HepG2 (cell line): ENCODE results near the gene PTPRD. TPM values are rescaled to one million over a fixed set of nuclear protein-coding genes. Genes with fewer than 3 reads are reported as not detected.

Source experiments
- ATAC-seq: fragments of 200-7000 bp; cut with Tn5 transposase; 3 replicates; pipeline ENCODE4 v1.9.1; 2020; ENCODE audit warnings: mild to moderate bottlenecking, moderate library complexity
- BruUV-seq: library from RNA; stranded (reverse); fragments of 400-500 nt; replicated peaks from 2 replicates; lab custom pipeline; 2021; lab: Mats Ljungman, UMichigan
- CTCF ChIA-PET: fragments of 300-600 bp; formaldehyde crosslinking; extraction: SDS; loops from one replicate; lab custom pipeline; 2021; ENCODE audit warnings: low total read pairs, inconsistent platforms, low intra/inter-chr PET ratio; lab: Yijun Ruan, JAX
- POLR2A ChIA-PET: fragments of 350-600 bp; sonication (Branson Sonifier 250); formaldehyde crosslinking; loops from one replicate; lab custom pipeline; 2020; ENCODE audit warnings: antibody characterized with exemption, inconsistent platforms; lab: Yijun Ruan, JAX
- DNase-seq: peaks from one replicate; pipeline ENCODE4 v3.0.0-alpha.2; 2015; ENCODE audit warnings: low spot score
- FAIRE-seq: peaks from 3 replicates; lab custom pipeline; 2011; peaks lifted over from hg19 to GRCh38; lab: Jason Lieb, UNC
- H2AFZ ChIP-seq: one replicate; pipeline ENCODE4 v1.6.1; 2011; ENCODE audit warnings: low read length, inconsistent platforms
- H3K27ac ChIP-seq: fragments of 300-600 bp; 3 replicates; pipeline ENCODE4 v1.8.0; 2011; ENCODE audit warnings: mixed run types, mild to moderate bottlenecking, mixed read lengths, low read length, inconsistent platforms; ENCODE audit not compliant: insufficient read depth; ENCODE audit errors: extremely low read length
- H3K27me3 ChIP-seq, 2 experiments: fragments of 200-600 bp in 1 of 2; 2 replicates in 1 of 2; 3 replicates in 1 of 2; pipeline versions ENCODE4 v1.6.0 to v1.8.0; 2011; ENCODE audit warnings: low read length in 2 of 2, mild to moderate bottlenecking in 2 of 2, moderate library complexity in 2 of 2, inconsistent platforms in 1 of 2; ENCODE audit not compliant: insufficient read depth in 2 of 2, control insufficient read depth in 1 of 2
- H3K36me3 ChIP-seq, 2 experiments: fragments of 200-600 bp in 1 of 2; replicated peaks in 1 of 2; 2 replicates in 1 of 2; 3 replicates in 1 of 2; pipeline versions ENCODE4 v1.5.1 to v1.8.0; 2011; ENCODE audit warnings: low read length in 2 of 2, inconsistent platforms in 1 of 2; ENCODE audit not compliant: insufficient read depth in 2 of 2, control insufficient read depth in 1 of 2
- H3K4me1 ChIP-seq: 2 replicates; pipeline ENCODE4 v1.5.1; 2012; ENCODE audit warnings: low read length, inconsistent platforms; ENCODE audit not compliant: insufficient read depth
- H3K4me2 ChIP-seq: 2 replicates; pipeline ENCODE4 v1.6.0; 2011; ENCODE audit warnings: low read depth, low read length, inconsistent platforms
- H3K4me3 ChIP-seq, 3 experiments: fragments of 200-600 bp in 1 of 3; sonication (generic), shearing (Covaris generic) in 1 of 3; replicated peaks in 1 of 3; 2 replicates each; pipeline ENCODE4 v1.5.1; 2011 to 2016; ENCODE audit warnings: low read length in 3 of 3, inconsistent platforms in 2 of 3, low read depth in 2 of 3, mild to moderate bottlenecking in 2 of 3, control low read depth in 1 of 3, mixed read lengths in 1 of 3; ENCODE audit not compliant: insufficient read depth in 1 of 3
- H3K79me2 ChIP-seq: one replicate; pipeline ENCODE4 v1.6.1; 2011; ENCODE audit warnings: low read length, inconsistent platforms; ENCODE audit not compliant: insufficient read depth
- H3K9ac ChIP-seq: 2 replicates; pipeline ENCODE4 v1.6.0; 2011; ENCODE audit warnings: mild to moderate bottlenecking, low read depth, low read length, inconsistent platforms; ENCODE audit not compliant: insufficient read depth
- H3K9me3 ChIP-seq: 2 replicates; pipeline ENCODE4 v1.5.1; 2012; ENCODE audit warnings: mild to moderate bottlenecking, low read length
- H4K20me1 ChIP-seq: 2 replicates; pipeline ENCODE4 v1.6.0; 2011; ENCODE audit warnings: inconsistent platforms, mild to moderate bottlenecking, low read length, moderate library complexity; ENCODE audit not compliant: insufficient read depth
- HIC2 ChIP-seq: sonication (generic); formaldehyde crosslinking; IDR thresholded peaks from 2 replicates; pipeline ENCODE4 v1.9.0; 2022; ENCODE audit warnings: low read depth, missing genetic modification reagents
- IKZF1 ChIP-seq: fragments of 450-650 bp; IDR thresholded peaks from 2 replicates; pipeline ENCODE4 v1.7.1; 2016
- ISL2 ChIP-seq: sonication (generic); formaldehyde crosslinking; IDR thresholded peaks from 2 replicates; pipeline ENCODE4 v1.5.0; 2020; ENCODE audit warnings: missing genetic modification reagents
- NFKB2 ChIP-seq: sonication (generic); formaldehyde crosslinking; IDR thresholded peaks from 2 replicates; pipeline ENCODE4 v1.4.0; 2020; ENCODE audit warnings: missing genetic modification reagents, borderline replicate concordance
- NR2F6 ChIP-seq, 2 experiments: IDR thresholded peaks; 2 replicates each; pipeline ENCODE4 v1.6.1; 2016; ENCODE audit warnings: antibody characterized with exemption in 1 of 2, mild to moderate bottlenecking in 1 of 2
- REXO4 ChIP-seq: sonication (generic); formaldehyde crosslinking; IDR thresholded peaks from 2 replicates; pipeline ENCODE4 v1.8.0; 2022; ENCODE audit warnings: missing genetic modification reagents, mild to moderate bottlenecking, borderline replicate concordance
- RFX1 ChIP-seq: fragments of 450-650 bp; IDR thresholded peaks from 2 replicates; pipeline ENCODE4 v1.6.1; 2017
- SALL1 ChIP-seq: sonication (generic); formaldehyde crosslinking; IDR thresholded peaks from 2 replicates; pipeline ENCODE4 v1.8.0; 2022; ENCODE audit warnings: mild to moderate bottlenecking, missing genetic modification reagents
- TBP ChIP-seq: sonication (generic); formaldehyde crosslinking; IDR thresholded peaks from 2 replicates; pipeline ENCODE4 v1.5.0; 2020; ENCODE audit warnings: missing genetic modification reagents
- ZBTB20 ChIP-seq: sonication (generic); formaldehyde crosslinking; IDR thresholded peaks from 2 replicates; pipeline ENCODE4 v1.8.1; 2023; ENCODE audit warnings: missing genetic modification reagents, low read depth, mild to moderate bottlenecking, borderline replicate concordance
- ZBTB34 ChIP-seq: sonication (generic); formaldehyde crosslinking; IDR thresholded peaks from 2 replicates; pipeline ENCODE4 v1.8.0; 2022; ENCODE audit warnings: mild to moderate bottlenecking, missing genetic modification reagents
- ZBTB38 ChIP-seq: sonication (generic); formaldehyde crosslinking; IDR thresholded peaks from 2 replicates; pipeline ENCODE4 v1.5.1; 2020; ENCODE audit warnings: mild to moderate bottlenecking, missing genetic modification reagents
- ZNF121 ChIP-seq: sonication (generic); formaldehyde crosslinking; IDR thresholded peaks from 2 replicates; pipeline ENCODE4 v1.5.0; 2020; ENCODE audit warnings: mild to moderate bottlenecking, missing genetic modification reagents
- ZNF17 ChIP-seq: sonication (generic); formaldehyde crosslinking; IDR thresholded peaks from 2 replicates; pipeline ENCODE4 v1.5.0; 2020; ENCODE audit warnings: mild to moderate bottlenecking, missing genetic modification reagents
- ZNF251 ChIP-seq: sonication (generic); formaldehyde crosslinking; IDR thresholded peaks from 2 replicates; pipeline ENCODE4 v1.9.0; 2021; ENCODE audit warnings: mild to moderate bottlenecking, missing genetic modification reagents
- ZNF335 ChIP-seq: sonication (generic); formaldehyde crosslinking; IDR thresholded peaks from 2 replicates; pipeline ENCODE4 v1.4.0; 2020; ENCODE audit warnings: missing genetic modification reagents
- ZNF687 ChIP-seq: sonication (generic); formaldehyde crosslinking; IDR thresholded peaks from 2 replicates; pipeline ENCODE4 v1.5.1; 2020; ENCODE audit warnings: mild to moderate bottlenecking, missing genetic modification reagents, moderate library complexity
- ZNF703 ChIP-seq: sonication (generic); formaldehyde crosslinking; IDR thresholded peaks from 2 replicates; pipeline ENCODE4 v1.5.1; 2020; ENCODE audit warnings: missing genetic modification reagents, mild to moderate bottlenecking, moderate library complexity, borderline replicate concordance
- ZSCAN21 ChIP-seq: sonication (generic); formaldehyde crosslinking; IDR thresholded peaks from 2 replicates; pipeline ENCODE4 v1.8.0; 2022; ENCODE audit warnings: mild to moderate bottlenecking, missing genetic modification reagents, moderate library complexity, borderline replicate concordance
- WGBS: methylation state at CpG from one replicate; pipeline ENCODE4 v1.1.6; 2017; ENCODE audit warnings: low lambda C conversion rate; 5-methylcytosine and 5-hydroxymethylcytosine counted together
- in situ Hi-C: cut with HindIII; loops from 2 replicates; pipeline ENCODE4 v1.10.0; 2017; ENCODE audit warnings: low pct_unique_long_range_greater_than_20kb; ENCODE audit not compliant: extremely low pct_ligation_motif_present
- intact Hi-C: fragments of 100-400 bp; cut with micrococcal nuclease; formaldehyde crosslinking; loops from one replicate; pipeline ENCODE4 v1.10.0; 2022; ENCODE audit not compliant: unreplicated experiment
- polyA plus RNA-seq, 8 experiments: library from polyadenylated mRNA; depleted of rRNA in 3 of 8; stranded (reverse) in 7 of 8; unstranded in 1 of 8; fragments of >200 nt; fragmentation: Illumina TruSeq in 4 of 8; extraction: Trizol in 4 of 8; gene quantifications; 2 replicates each; pipeline versions ENCODE4 v1.2.1 to v1.2.3, GENCODE V29; 2011 to 2016; ENCODE audit warnings: low read depth in 4 of 8, missing spikeins in 1 of 8, mixed read lengths in 1 of 8; ENCODE audit not compliant: insufficient read depth in 1 of 8
- total RNA-seq, 5 experiments: library from RNA; depleted of rRNA; stranded (reverse); fragments of >200 nt; fragmentation: Illumina TruSeq; extraction: Trizol; gene quantifications; 2 replicates each; pipeline ENCODE4 v1.2.3, GENCODE V29; 2016; ENCODE audit warnings: low read depth in 1 of 5

The PTPRD gene
- total and polyA plus RNA-seq, 2 of the 13 experiments (the other 11 are each of a cell fraction or from before 2014, with no cell fraction given), result 0.05 TPM; not detected in 1

- TF ChIP-seq ZNF121 (CRISPR knock-in tag) (no peak), NR2F6 (IDR thresholded peaks at IDR 0.05) (no peak), NR2F6 (CRISPR knock-in tag; IDR thresholded peaks at IDR 0.05) (no peak), SALL1 (CRISPR knock-in tag) (no peak), ZSCAN21 (no peak), TBP (CRISPR knock-in tag) (no peak)
Observed at GRCh38 chr9:8391566-8391965, 2221.2 kb downstream of the PTPRD start (continued).

GRCh38 chr9:8391132-8391531 lies 2221.7 kb downstream of the PTPRD start:
- intact Hi-C loops (no loop called here), in situ Hi-C loops (no loop called here)
- no peak for FAIRE-seq
- ChIA-PET CTCF (no interaction called here), POLR2A (no interaction called here)
- peaks cover 90% of the 10 kb centered on the region for H3K9me3 ChIP-seq
- no peaks in the 10 kb centered on the region for H4K20me1 ChIP-seq
- no peaks in the 10 kb centered on the region for H3K79me2 ChIP-seq
- H3K4me1 ChIP-seq, result no peaks in the 10 kb centered on the region
- no peak overlapping the region for H3K4me3 ChIP-seq
- 21% methylated on average over 4 of the region's 4 CpGs for WGBS
- H3K4me2 ChIP-seq, result no peak overlapping the region
- H2AFZ ChIP-seq, result no peak overlapping the region
- no peak for DNase-seq
- no peaks in the 10 kb centered on the region for H3K27me3 ChIP-seq
- no peak overlapping the region for H3K9ac ChIP-seq
- H3K36me3 ChIP-seq, result no peaks in the 10 kb centered on the region
- no TSS peak for BruUV-seq
- no peak for ATAC-seq
- no peak overlapping the region for H3K27ac ChIP-seq
- TF ChIP-seq IKZF1 (no peak), ZNF703 (no peak), ZBTB38 (no peak), ZBTB20 (CRISPR knock-in tag) (no peak), ZNF17 (no peak), NFKB2 (CRISPR knock-in tag) (no peak), HIC2 (CRISPR knock-in tag) (no peak), ZBTB34 (CRISPR knock-in tag) (no peak), REXO4 (CRISPR knock-in tag) (no peak), ZNF335 (CRISPR knock-in tag) (no peak), ISL2 (no peak), RFX1 (no peak), ZNF687 (CRISPR knock-in tag) (no peak), ZNF251 (CRISPR knock-in tag) (no peak)
